Astrocyte of the cerebellum (primary cell): Measurements from ENCODE around the gene KRT4.

Source experiments
- DNase-seq: peaks from one replicate; pipeline ENCODE4 v3.0.0-alpha.2; 2011; ENCODE audit warnings: low read depth
- H3K4me3 ChIP-seq: 2 replicates; pipeline ENCODE4 v1.5.1; 2011; ENCODE audit warnings: mild to moderate bottlenecking, low read depth, low read length, moderate library complexity
- in situ Hi-C: cut with HindIII; loops from 2 replicates; pipeline ENCODE4 v1.10.0; 2017; ENCODE audit warnings: low sequenced_read_pairs
- TF ChIP-seq, protein P1 (sequence below): IDR thresholded peaks from 2 replicates; pipeline ENCODE4 v1.5.1; 2012; ENCODE audit warnings: low read length, low read depth, moderate library complexity, mild to moderate bottlenecking; ENCODE audit errors: missing control alignments

KRT4 gene

DNA sequence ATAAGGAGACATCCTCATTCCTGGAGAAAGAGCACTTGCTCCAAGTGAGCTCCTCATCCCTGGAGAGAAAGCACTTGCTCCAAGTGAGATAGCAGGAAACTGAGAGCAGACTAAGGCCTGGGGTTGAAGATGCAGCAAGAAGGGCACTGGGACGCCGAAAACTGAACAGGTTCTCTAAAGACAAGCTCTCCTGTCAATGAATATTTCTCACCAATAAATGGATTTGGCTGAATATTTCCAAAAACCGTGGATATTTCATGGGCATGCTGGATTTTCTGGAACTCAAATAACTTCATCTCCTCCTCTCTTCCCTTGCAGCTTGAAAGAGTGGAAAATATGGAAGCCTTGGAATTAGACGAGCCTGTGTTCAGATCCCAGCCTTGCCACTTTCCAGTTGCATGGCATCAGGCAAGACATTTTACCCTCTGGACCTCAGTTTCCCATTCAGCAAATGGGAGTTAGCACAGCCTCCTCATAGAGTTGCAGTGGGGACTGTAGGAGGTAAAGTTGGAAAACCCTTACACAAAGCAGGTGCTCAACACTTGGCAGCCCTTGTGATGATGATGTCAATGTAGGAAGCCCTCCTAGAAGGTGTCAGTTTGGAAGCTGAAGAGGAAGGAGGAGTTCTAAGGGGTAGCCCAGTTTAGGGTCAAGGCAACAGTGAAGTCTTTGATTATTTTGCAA, 32.4 kb downstream of the KRT4 start:
- in situ Hi-C loops, result no loop called here
- TF ChIP-seq, protein P1, sequence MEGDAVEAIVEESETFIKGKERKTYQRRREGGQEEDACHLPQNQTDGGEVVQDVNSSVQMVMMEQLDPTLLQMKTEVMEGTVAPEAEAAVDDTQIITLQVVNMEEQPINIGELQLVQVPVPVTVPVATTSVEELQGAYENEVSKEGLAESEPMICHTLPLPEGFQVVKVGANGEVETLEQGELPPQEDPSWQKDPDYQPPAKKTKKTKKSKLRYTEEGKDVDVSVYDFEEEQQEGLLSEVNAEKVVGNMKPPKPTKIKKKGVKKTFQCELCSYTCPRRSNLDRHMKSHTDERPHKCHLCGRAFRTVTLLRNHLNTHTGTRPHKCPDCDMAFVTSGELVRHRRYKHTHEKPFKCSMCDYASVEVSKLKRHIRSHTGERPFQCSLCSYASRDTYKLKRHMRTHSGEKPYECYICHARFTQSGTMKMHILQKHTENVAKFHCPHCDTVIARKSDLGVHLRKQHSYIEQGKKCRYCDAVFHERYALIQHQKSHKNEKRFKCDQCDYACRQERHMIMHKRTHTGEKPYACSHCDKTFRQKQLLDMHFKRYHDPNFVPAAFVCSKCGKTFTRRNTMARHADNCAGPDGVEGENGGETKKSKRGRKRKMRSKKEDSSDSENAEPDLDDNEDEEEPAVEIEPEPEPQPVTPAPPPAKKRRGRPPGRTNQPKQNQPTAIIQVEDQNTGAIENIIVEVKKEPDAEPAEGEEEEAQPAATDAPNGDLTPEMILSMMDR, result no peak
- no peak for DNase-seq
- no peak overlapping the region for H3K4me3 ChIP-seq

DNA sequence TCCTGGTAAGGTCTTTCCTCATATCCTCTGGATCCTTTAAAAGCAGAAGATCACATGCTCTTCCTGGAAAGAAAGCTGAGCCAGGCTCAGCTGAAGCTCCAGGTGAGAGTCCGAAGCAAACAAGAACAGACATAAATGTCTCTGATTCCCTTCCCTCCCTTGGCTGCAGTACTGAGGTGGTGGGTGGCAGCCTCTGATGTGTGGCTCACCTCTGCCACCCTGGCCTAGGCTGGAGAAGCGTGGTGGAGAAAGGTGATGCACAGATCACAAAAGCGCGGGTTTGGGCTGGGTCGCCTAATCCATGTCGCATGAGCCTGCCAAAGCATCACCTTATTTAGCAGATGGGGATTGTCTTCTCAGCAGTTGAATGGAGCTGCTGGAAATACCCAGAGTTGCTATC, 34.0 kb downstream of the KRT4 start:
- in situ Hi-C loops, result no loop called here
- DNase-seq, result no peak
- no peak overlapping the region for H3K4me3 ChIP-seq
- TF ChIP-seq, protein P1, result no peak

DNA sequence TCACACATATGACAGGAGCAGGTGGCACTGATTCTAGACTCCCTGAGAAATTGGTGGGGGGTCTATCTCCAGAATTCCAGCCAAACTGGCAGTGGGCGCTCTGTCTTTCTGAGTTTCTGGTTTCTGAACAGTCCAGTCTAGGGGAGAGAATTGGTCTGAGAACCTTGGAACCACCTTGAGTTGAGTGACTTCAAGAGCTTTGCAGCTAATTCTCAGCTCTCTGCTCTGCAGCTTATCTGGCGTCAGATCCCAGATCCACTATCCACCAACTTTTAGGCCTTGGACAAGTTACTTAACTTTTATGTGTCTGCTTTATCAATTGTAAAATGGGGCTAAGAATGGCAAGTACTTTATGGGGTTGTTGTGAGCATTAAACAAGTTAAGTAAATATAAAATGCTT, 35.1 kb downstream of the KRT4 start:
- TF ChIP-seq, protein P1, result no peak
- DNase-seq, result no peak
- in situ Hi-C loops, result no loop called here
- H3K4me3 ChIP-seq, result no peak overlapping the region

DNA sequence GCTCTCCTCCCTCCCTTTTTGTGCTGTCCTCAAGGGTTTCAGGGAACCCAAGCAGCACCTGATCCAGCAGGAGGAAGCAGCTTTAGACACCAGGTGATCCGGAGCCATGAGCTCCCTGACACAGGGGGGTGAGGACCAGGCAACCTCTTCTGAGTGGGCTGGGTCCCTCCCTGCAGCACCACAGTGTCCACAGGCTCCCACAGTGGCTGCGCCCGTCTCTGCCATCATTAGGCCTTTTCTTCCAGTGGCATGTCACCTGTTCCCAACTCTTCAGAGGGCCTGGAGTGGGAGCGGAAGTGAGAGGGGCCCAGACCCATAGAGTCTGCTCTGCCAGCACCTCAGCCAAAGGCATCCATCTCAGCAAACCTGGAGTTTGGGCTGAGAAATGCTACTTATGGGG, 36.4 kb downstream of the KRT4 start:
- TF ChIP-seq, protein P1, result no peak
- no peak overlapping the region for H3K4me3 ChIP-seq
- in situ Hi-C loops, result no loop called here
- no peak for DNase-seq

DNA sequence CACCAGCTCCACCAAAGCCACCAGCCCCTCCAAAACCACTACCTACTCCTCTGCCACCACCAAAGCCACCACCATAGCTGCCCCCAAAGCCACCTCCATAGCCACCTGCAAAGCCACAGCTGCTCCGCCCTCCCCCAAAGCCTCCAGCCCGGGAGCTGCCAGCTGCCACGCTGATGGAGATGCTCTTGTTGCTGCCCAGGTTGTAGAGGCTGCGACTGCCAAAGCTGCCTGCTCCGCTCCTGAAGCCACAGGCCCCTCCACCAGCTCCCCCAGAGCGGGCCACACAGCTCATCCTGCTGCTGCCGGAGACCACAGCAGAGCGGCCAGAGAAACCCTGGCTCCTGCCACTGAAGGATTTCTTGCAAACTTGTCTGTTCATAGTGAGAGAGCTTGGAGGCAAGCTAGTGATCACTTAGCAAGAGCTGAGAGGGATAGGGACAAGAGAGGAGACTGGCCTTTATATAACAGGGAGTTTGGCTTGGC, 37.0 kb downstream of the KRT4 start, which contains the start of gene KRT76:
TSS of gene KRT76 (minus strand) at position 433 of the 483 bp plus-strand sequence. CDS start at position 379, 54 bp downstream.
- TF ChIP-seq, protein P1, result no peak
- in situ Hi-C loops, result no loop called here
- no peak within 1 kb of the TSS for H3K4me3 ChIP-seq
- no peak for DNase-seq

DNA sequence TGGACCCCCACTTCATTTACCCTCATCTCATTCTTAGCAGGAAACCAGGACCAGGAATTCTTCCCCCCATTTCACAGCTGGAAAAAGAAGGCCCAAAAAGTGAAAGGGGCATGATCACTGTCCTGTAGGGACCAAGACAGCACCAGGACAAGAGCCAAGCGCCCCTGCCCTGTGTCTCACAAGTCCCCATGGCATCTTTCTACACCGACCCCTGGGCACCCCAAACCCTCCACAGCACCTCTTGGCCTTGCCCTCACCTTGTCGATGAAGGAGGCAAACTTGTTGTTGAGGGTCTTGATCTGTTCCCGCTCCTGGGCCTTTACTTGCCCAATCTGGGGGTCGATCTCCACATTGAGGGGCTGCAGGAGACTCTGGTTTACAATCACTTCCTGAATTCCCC, 37.5 kb downstream of the KRT4 start:
- in situ Hi-C loops, result no loop called here
- DNase-seq, result no peak
- no peak overlapping the region for H3K4me3 ChIP-seq
- TF ChIP-seq, protein P1, result no peak
